HCT116 (cell line): ENCODE data around the gene TRMT61B. TPM values are rescaled to one million over a fixed set of nuclear protein-coding genes. Genes with fewer than 3 reads are reported as not detected.

Experiments
- ATAC-seq: fragments of 200-7000 bp; cut with Tn5 transposase; 2 replicates; pipeline ENCODE4 v1.9.1; 2020; ENCODE audit warnings: mild to moderate bottlenecking, moderate library complexity
- BruUV-seq: library from RNA; stranded (reverse); fragments of 400-500 nt; replicated peaks from 2 replicates; lab custom pipeline; 2021; lab: Mats Ljungman, UMichigan
- CTCF ChIA-PET: fragments of 300-600 bp; sonication (Branson Sonifier 250); formaldehyde crosslinking; loops from one replicate; lab custom pipeline; 2021; ENCODE audit warnings: antibody characterized with exemption; lab: Charles Lee
- POLR2A ChIA-PET: fragments of 300-600, 350-600 bp; sonication (Branson Sonifier 250); formaldehyde crosslinking; loops from one replicate; lab custom pipeline; 2021; ENCODE audit warnings: antibody characterized with exemption; lab: Charles Lee
- RAD21 ChIA-PET, 2 experiments: fragments of 300-600 bp; sonication (Branson Sonifier 250); formaldehyde crosslinking; loops; one replicate each; lab custom pipeline; 2023; ENCODE audit warnings: low total read pairs in 2 of 2; ENCODE audit not compliant: uncharacterized antibody in 2 of 2, unreplicated experiment in 2 of 2, low non-redundant PET in 1 of 2; lab: Charles Lee
- DNase-seq: peaks from one replicate; pipeline ENCODE4 v3.0.0-alpha.2; 2010; ENCODE audit warnings: low read depth, low spot score
- H2AFZ ChIP-seq: fragments of 200-600 bp; shearing (Covaris generic), sonication (generic); 2 replicates; pipeline ENCODE4 v1.6.1; 2017; ENCODE audit warnings: low read depth, mixed run types, mixed read lengths, antibody characterized with exemption, low read length; ENCODE audit not compliant: poor library complexity, severe bottlenecking
- H3K27ac ChIP-seq: 2 replicates; pipeline ENCODE4 v1.5.1; 2012; ENCODE audit warnings: low read depth, low read length
- H3K27me3 ChIP-seq: fragments of 200-600 bp; sonication (generic); 2 replicates; pipeline ENCODE4 v1.6.1; 2016; ENCODE audit warnings: mixed run types, low read length, mixed read lengths; ENCODE audit not compliant: insufficient read depth
- H3K36me3 ChIP-seq, 2 experiments: fragments of 200-500 bp in 1 of 2; fragments of 200-600 bp in 1 of 2; sonication (Bioruptor generic) in 1 of 2; sonication (generic) in 1 of 2; 2 replicates each; pipeline versions ENCODE4 v1.5.1 to v1.6.1; 2014 to 2016; ENCODE audit warnings: low read length in 2 of 2, inconsistent platforms in 1 of 2, mixed read lengths in 1 of 2, mixed run types in 1 of 2; ENCODE audit not compliant: insufficient read depth in 2 of 2, control insufficient read depth in 1 of 2
- H3K4me1 ChIP-seq, 2 experiments: fragments of 200-600 bp in 1 of 2; sonication (generic) in 1 of 2; 2 replicates each; pipeline versions ENCODE4 v1.5.1 to v1.6.1; 2012 to 2017; ENCODE audit warnings: low read length in 2 of 2, inconsistent platforms in 1 of 2, mild to moderate bottlenecking in 1 of 2, mixed read lengths in 1 of 2, mixed run types in 1 of 2, moderate library complexity in 1 of 2; ENCODE audit not compliant: insufficient read depth in 2 of 2, control insufficient read depth in 1 of 2
- H3K4me2 ChIP-seq: fragments of 200-600 bp; sonication (generic); 2 replicates; pipeline ENCODE4 v1.6.1; 2017; ENCODE audit warnings: mixed run types, low read length, mixed read lengths
- H3K4me3 ChIP-seq, 2 experiments: fragments of 200-600 bp in 1 of 2; sonication (generic) in 1 of 2; replicated peaks in 1 of 2; 2 replicates each; pipeline ENCODE4 v1.5.1; 2011 to 2016; ENCODE audit warnings: low read length in 2 of 2, control low read depth in 1 of 2, low read depth in 1 of 2, mild to moderate bottlenecking in 1 of 2, mixed read lengths in 1 of 2, mixed run types in 1 of 2
- H3K79me2 ChIP-seq: fragments of 200-600 bp; sonication (generic); 2 replicates; pipeline ENCODE4 v1.6.1; 2017; ENCODE audit warnings: mild to moderate bottlenecking, mixed run types, low read length, moderate library complexity, mixed read lengths; ENCODE audit not compliant: insufficient read depth
- H3K9ac ChIP-seq: fragments of 200-600 bp; sonication (generic); 2 replicates; pipeline ENCODE4 v1.6.1; 2016; ENCODE audit warnings: low read length, mixed read lengths
- H3K9me2 ChIP-seq: fragments of 200-600 bp; sonication (generic), shearing (Covaris generic); 2 replicates; pipeline ENCODE4 v1.6.1; 2017; ENCODE audit warnings: mixed run types, mild to moderate bottlenecking, moderate library complexity; ENCODE audit not compliant: insufficient read depth
- H3K9me3 ChIP-seq, 2 experiments: fragments of 200-500 bp in 1 of 2; fragments of 200-600 bp in 1 of 2; sonication (Bioruptor generic) in 1 of 2; sonication (generic) in 1 of 2; 2 replicates each; pipeline ENCODE4 v1.6.1; 2014 to 2017; ENCODE audit warnings: low read length in 2 of 2, mixed read lengths in 2 of 2, inconsistent platforms in 1 of 2, low read depth in 1 of 2, mild to moderate bottlenecking in 1 of 2, mixed run types in 1 of 2, moderate library complexity in 1 of 2; ENCODE audit not compliant: control insufficient read depth in 1 of 2, insufficient read depth in 1 of 2
- H4K20me1 ChIP-seq: fragments of 200-600 bp; sonication (generic), shearing (Covaris generic); 2 replicates; pipeline ENCODE4 v1.6.1; 2017; ENCODE audit warnings: mixed run types, mild to moderate bottlenecking, moderate library complexity; ENCODE audit not compliant: insufficient read depth
- CBX3 ChIP-seq: IDR thresholded peaks from 2 replicates; pipeline ENCODE4 v1.6.1; 2012; ENCODE audit warnings: low read depth
- CEBPB ChIP-seq: IDR thresholded peaks from 2 replicates; pipeline ENCODE4 v1.6.1; 2012; ENCODE audit warnings: low read depth
- POLR2AphosphoS5 ChIP-seq: IDR thresholded peaks from 2 replicates; pipeline ENCODE4 v1.6.1; 2011; ENCODE audit warnings: mild to moderate bottlenecking, low read depth, low read length, moderate library complexity
- RAD21 ChIP-seq: IDR thresholded peaks from 2 replicates; pipeline ENCODE4 v1.6.1; 2012; ENCODE audit warnings: low read depth, mild to moderate bottlenecking
- SRF ChIP-seq: IDR thresholded peaks from 2 replicates; pipeline ENCODE4 v1.6.1; 2012; ENCODE audit warnings: low read depth
- intact Hi-C: fragments of 100-400 bp; cut with micrococcal nuclease; formaldehyde crosslinking; loops from 2 replicates; pipeline ENCODE4 v1.10.0; 2022
- total RNA-seq: library from RNA; stranded (reverse); gene quantifications from one replicate; pipeline ENCODE4 v1.2.1, GENCODE V29; 2021; ENCODE audit not compliant: unreplicated experiment
- TF ChIP-seq, protein P1 (sequence below): IDR thresholded peaks from 2 replicates; pipeline ENCODE4 v1.6.1; 2011; ENCODE audit warnings: mild to moderate bottlenecking, low read length, moderate library complexity; ENCODE audit not compliant: insufficient replicate concordance; ENCODE audit errors: extremely low read depth
- TF ChIP-seq, protein P2 (sequence below): IDR thresholded peaks from 2 replicates; pipeline ENCODE4 v1.6.1; 2012
- TF ChIP-seq, protein P3 (sequence below): IDR thresholded peaks from 2 replicates; pipeline ENCODE4 v1.6.1; 2012; ENCODE audit warnings: low read depth

Gene TRMT61B
- total RNA-seq, 1 experiment from 2014 or later, result 12.8 TPM

DNA sequence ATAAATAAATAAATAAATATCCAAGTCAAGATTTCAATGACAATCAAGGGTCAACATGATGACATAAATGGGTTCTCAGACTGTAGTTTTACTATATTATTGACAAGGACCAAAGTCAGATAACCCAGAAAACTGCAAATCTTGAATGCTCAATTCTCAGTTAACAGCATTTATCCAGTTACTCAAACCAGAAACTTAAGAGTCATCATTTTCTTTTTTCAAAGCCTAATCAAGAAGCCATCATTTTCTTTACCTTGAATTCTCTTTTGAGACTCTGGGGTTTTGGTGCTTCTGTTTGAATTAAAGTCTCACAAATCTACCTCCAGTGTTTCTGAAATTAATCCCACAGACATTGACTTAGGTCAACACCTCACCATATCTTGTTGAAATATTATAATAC lies 14.1 kb downstream of the TRMT61B start:
- DNase-seq, result no peak
- TF ChIP-seq, protein P1, sequence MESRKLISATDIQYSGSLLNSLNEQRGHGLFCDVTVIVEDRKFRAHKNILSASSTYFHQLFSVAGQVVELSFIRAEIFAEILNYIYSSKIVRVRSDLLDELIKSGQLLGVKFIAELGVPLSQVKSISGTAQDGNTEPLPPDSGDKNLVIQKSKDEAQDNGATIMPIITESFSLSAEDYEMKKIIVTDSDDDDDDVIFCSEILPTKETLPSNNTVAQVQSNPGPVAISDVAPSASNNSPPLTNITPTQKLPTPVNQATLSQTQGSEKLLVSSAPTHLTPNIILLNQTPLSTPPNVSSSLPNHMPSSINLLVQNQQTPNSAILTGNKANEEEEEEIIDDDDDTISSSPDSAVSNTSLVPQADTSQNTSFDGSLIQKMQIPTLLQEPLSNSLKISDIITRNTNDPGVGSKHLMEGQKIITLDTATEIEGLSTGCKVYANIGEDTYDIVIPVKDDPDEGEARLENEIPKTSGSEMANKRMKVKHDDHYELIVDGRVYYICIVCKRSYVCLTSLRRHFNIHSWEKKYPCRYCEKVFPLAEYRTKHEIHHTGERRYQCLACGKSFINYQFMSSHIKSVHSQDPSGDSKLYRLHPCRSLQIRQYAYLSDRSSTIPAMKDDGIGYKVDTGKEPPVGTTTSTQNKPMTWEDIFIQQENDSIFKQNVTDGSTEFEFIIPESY, result no peak
- TF ChIP-seq RAD21, result no peak
- TF ChIP-seq, protein P2, sequence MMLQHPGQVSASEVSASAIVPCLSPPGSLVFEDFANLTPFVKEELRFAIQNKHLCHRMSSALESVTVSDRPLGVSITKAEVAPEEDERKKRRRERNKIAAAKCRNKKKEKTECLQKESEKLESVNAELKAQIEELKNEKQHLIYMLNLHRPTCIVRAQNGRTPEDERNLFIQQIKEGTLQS, result no peak
- no peak for TF ChIP-seq POLR2AphosphoS5
- TF ChIP-seq CEBPB, result no peak
- TF ChIP-seq CBX3, result no peak
- TF ChIP-seq, protein P3, sequence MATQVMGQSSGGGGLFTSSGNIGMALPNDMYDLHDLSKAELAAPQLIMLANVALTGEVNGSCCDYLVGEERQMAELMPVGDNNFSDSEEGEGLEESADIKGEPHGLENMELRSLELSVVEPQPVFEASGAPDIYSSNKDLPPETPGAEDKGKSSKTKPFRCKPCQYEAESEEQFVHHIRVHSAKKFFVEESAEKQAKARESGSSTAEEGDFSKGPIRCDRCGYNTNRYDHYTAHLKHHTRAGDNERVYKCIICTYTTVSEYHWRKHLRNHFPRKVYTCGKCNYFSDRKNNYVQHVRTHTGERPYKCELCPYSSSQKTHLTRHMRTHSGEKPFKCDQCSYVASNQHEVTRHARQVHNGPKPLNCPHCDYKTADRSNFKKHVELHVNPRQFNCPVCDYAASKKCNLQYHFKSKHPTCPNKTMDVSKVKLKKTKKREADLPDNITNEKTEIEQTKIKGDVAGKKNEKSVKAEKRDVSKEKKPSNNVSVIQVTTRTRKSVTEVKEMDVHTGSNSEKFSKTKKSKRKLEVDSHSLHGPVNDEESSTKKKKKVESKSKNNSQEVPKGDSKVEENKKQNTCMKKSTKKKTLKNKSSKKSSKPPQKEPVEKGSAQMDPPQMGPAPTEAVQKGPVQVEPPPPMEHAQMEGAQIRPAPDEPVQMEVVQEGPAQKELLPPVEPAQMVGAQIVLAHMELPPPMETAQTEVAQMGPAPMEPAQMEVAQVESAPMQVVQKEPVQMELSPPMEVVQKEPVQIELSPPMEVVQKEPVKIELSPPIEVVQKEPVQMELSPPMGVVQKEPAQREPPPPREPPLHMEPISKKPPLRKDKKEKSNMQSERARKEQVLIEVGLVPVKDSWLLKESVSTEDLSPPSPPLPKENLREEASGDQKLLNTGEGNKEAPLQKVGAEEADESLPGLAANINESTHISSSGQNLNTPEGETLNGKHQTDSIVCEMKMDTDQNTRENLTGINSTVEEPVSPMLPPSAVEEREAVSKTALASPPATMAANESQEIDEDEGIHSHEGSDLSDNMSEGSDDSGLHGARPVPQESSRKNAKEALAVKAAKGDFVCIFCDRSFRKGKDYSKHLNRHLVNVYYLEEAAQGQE, result no peak
- no peak for TF ChIP-seq SRF
- H3K36me3 ChIP-seq, result peaks cover 0 to 6% of the 10 kb centered on the region in 2 experiments; a peak in 3 of 4 replicates
- no TSS peak for BruUV-seq
- H3K9me2 ChIP-seq, result no peaks in the 10 kb centered on the region
- H3K4me2 ChIP-seq, result no peak overlapping the region
- H3K9me3 ChIP-seq, result no peaks in the 10 kb centered on the region
- H3K4me1 ChIP-seq, result no peaks in the 10 kb centered on the region
- no peak overlapping the region for H2AFZ ChIP-seq
- no peaks in the 10 kb centered on the region for H3K27me3 ChIP-seq
- H3K4me3 ChIP-seq, result no peak overlapping the region
- intact Hi-C loops, result no loop called here
- H3K27ac ChIP-seq, result no peak overlapping the region
- H3K79me2 ChIP-seq, result peaks cover 12% of the 10 kb centered on the region; the same call in 1 of the 2 replicates
- ChIA-PET RAD21 (no interaction called here), CTCF (no interaction called here), POLR2A (no interaction called here)
- no peaks in the 10 kb centered on the region for H4K20me1 ChIP-seq
- H3K9ac ChIP-seq, result no peak overlapping the region
- ATAC-seq, result no peak
